Peyer's patch (tissue), 4 donors: ENCODE results near the gene CSNK1A1. TPM values are rescaled to one million over a fixed set of nuclear protein-coding genes. Genes with fewer than 3 reads are reported as not detected.
A peak's percentile ranks its signal among the peaks of the same experiment; 100 is the strongest.

Source experiments
- DNase-seq, 3 donors: peaks; one replicate each; pipeline ENCODE4 v3.0.0-alpha.2; 2017 to 2019
- H3K27ac ChIP-seq, 4 donors: fragments of 200-600 bp; sonication (generic); one replicate each; pipeline ENCODE4 v1.5.1; 2016 to 2019
- H3K27me3 ChIP-seq, 2 donors: fragments of 200-600 bp; sonication (generic); one replicate each; pipeline ENCODE4 v1.5.1; 2019
- H3K36me3 ChIP-seq, 3 donors: fragments of 200-600 bp; sonication (generic); one replicate each; pipeline ENCODE4 v1.5.1; 2016 to 2019
- H3K4me1 ChIP-seq, 4 donors: fragments of 200-600 bp; sonication (generic); one replicate each; pipeline ENCODE4 v1.5.1; 2016 to 2019
- H3K4me3 ChIP-seq, 4 donors: fragments of 200-600 bp; sonication (generic); 1 replicate in 3 of 4; 2 replicates in 1 of 4; pipeline ENCODE4 v1.5.1; 2016 to 2019; ENCODE audit warnings: mild to moderate bottlenecking in 1 of 4
- H3K9me3 ChIP-seq, 4 donors: fragments of 200-600 bp; sonication (generic); one replicate each; pipeline ENCODE4 v1.5.1; 2016 to 2019; ENCODE audit warnings: mild to moderate bottlenecking in 1 of 4
- CTCF ChIP-seq, 6 experiments: fragments of 450-650 bp in 4 of 6; fragments of 200-600 bp in 2 of 6; sonication (generic) in 1 of 6; IDR thresholded peaks; one replicate each; pipeline ENCODE4 v1.5.1; 2017 to 2019; ENCODE audit warnings: antibody characterized with exemption in 6 of 6, mild to moderate bottlenecking in 3 of 6, moderate library complexity in 1 of 6
- POLR2A ChIP-seq, 2 donors: fragments of 450-650 bp; IDR thresholded peaks; one replicate each; pipeline ENCODE4 v1.5.1; 2017; ENCODE audit warnings: antibody characterized with exemption in 2 of 2, mild to moderate bottlenecking in 2 of 2, moderate library complexity in 2 of 2
- total RNA-seq, 4 donors: library from RNA; depleted of rRNA; stranded (reverse); fragments of >200 nt; gene quantifications; one replicate each; pipeline ENCODE4 v1.1.0, GENCODE V29; 2016

The CSNK1A1 gene
- total RNA-seq, 4 donors from 2014 or later = 185 to 253 (median 207) TPM

- TF ChIP-seq CTCF (IDR thresholded peaks at IDR 0.05) (no peak), POLR2A (IDR thresholded peaks at IDR 0.05) (no peak)
- no peaks in the 10 kb centered on the region for H3K27me3 ChIP-seq
- no peak for DNase-seq
- no peak overlapping the region for H3K4me3 ChIP-seq
- peaks cover 0 to 30% (median 12%) of the 10 kb centered on the region in 4 donors for H3K4me1 ChIP-seq
- H3K9me3 ChIP-seq = no peaks in the 10 kb centered on the region
- peak overlapping the region in 1 of 4 donors; percentile 74 for H3K27ac ChIP-seq
- H3K36me3 ChIP-seq = no peaks in the 10 kb centered on the region
Measured at GRCh38 chr5:149456597-149457392, 94.4 kb downstream of the CSNK1A1 start.

- H3K36me3 ChIP-seq = no peaks in the 10 kb centered on the region
- H3K9me3 ChIP-seq = no peaks in the 10 kb centered on the region
- peak overlapping the region in 3 of 4 donors; percentile 22 to 74 (median 70) for H3K27ac ChIP-seq
- DNase-seq = no peak
- TF ChIP-seq CTCF (IDR thresholded peaks at IDR 0.05) (no peak), POLR2A (IDR thresholded peaks at IDR 0.05) (no peak)
- peaks cover 0 to 38% (median 17%) of the 10 kb centered on the region in 4 donors for H3K4me1 ChIP-seq
- no peaks in the 10 kb centered on the region for H3K27me3 ChIP-seq
- H3K4me3 ChIP-seq = no peak overlapping the region
Measured at GRCh38 chr5:149455889-149456409, 95.3 kb downstream of the CSNK1A1 start.

- Histone ChIP-seq H3K27ac (peak overlapping the region; percentile 25 to 95 (median 86)), H3K36me3 (no peaks in the 10 kb centered on the region), H3K9me3 (no peaks in the 10 kb centered on the region), H3K4me1 (peaks cover 0 to 56% (median 17%) of the 10 kb centered on the region in 4 donors), H3K27me3 (no peaks in the 10 kb centered on the region), H3K4me3 (no peak overlapping the region)
- TF ChIP-seq CTCF (IDR thresholded peaks at IDR 0.05) = no peak
- TF ChIP-seq POLR2A (IDR thresholded peaks at IDR 0.05) = peak in 1 of 2 donors; percentile 52
- DNase-seq = peak in 1 of 3 donors; percentile 65
Measured at GRCh38 chr5:149453618-149454415, 97.4 kb downstream of the CSNK1A1 start.

DNA sequence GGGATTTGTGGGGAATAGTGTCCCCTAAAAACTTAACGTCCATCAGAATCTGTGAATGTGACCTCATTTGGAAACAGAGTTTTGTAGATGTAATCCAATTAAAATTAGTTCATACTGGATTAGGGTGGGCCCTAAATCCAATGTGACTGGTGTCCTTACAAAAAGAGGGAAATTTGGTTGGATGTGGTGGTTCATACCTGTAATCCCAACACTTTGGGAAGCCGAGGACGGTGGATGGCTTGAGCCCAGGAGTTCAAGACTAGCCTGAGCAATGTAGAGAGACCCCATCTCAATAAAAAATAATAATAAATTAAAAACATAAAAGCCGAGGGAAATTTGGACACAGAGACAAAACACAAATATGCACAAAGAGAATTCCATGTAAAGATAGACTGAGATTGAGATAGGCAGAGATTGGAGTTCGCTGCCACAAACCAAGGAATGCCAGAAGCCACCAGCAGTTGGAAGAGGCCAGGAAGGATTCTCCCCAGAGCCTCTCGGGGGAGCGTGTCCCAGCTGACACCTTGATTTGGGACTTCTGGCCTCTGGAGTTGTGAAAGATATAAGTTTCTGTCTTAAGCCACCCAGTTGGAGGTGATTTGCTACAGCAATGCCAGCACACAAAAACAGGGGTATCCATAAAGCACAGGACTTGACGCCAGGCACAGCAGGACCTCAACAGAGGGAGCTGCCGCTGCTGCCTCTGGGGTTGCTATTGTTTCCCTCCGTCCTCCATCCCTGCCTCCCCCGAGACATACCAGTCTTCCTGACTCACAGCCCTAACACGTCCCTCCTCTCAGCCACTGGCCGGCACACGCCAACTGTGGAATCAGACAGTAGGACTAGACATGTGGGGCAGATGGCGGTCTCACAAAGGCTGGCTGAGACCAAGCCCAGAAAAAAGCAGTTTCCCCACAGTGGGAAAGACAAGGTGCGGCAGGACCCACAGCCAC, 98.3 kb downstream of the CSNK1A1 start:
- no peak for DNase-seq
- H3K9me3 ChIP-seq = no peaks in the 10 kb centered on the region
- H3K36me3 ChIP-seq = no peaks in the 10 kb centered on the region
- H3K27me3 ChIP-seq = no peaks in the 10 kb centered on the region
- TF ChIP-seq POLR2A (IDR thresholded peaks at IDR 0.05) = no peak
- TF ChIP-seq CTCF (IDR thresholded peaks at IDR 0.05) = no peak
- peaks cover 0 to 56% (median 17%) of the 10 kb centered on the region in 4 donors for H3K4me1 ChIP-seq
- peak overlapping the region; percentile 25 to 95 (median 86) for H3K27ac ChIP-seq
- H3K4me3 ChIP-seq = no peak overlapping the region
